H1 (cell line): ENCODE data around the gene FAT2. TPM values are rescaled to one million over a fixed set of nuclear protein-coding genes. Genes with fewer than 3 reads are reported as not detected.

ENCODE experiments used
- CTCF ChIA-PET: fragments of 300-600 bp; sonication (Branson Sonifier 250); formaldehyde crosslinking; loops from one replicate; lab custom pipeline; 2021; ENCODE audit not compliant: partially characterized antibody; lab: Charles Lee
- POLR2A ChIA-PET: fragments of 300-600 bp; sonication (Branson Sonifier 250); formaldehyde crosslinking; loops from one replicate; lab custom pipeline; 2021; ENCODE audit warnings: inconsistent platforms; ENCODE audit not compliant: partially characterized antibody; lab: Charles Lee
- DNase-seq, 2 experiments: peaks; one replicate each; pipeline versions ENCODE4 v3.0.0 to v3.0.0-alpha.2; 2010 to 2022; ENCODE audit warnings: low spot score in 2 of 2, low read depth in 1 of 2, mixed read lengths in 1 of 2
- FAIRE-seq: peaks from 2 replicates; lab custom pipeline; 2011; peaks lifted over from hg19 to GRCh38; lab: Jason Lieb, UNC
- H2AFZ ChIP-seq: 2 replicates; pipeline ENCODE4 v1.8.1; 2012; ENCODE audit warnings: low read length, inconsistent platforms
- H2AK5ac ChIP-seq: 2 replicates; pipeline ENCODE4 v1.6.1; 2013; ENCODE audit warnings: low read depth, low read length
- H2BK120ac ChIP-seq: replicated peaks from 2 replicates; pipeline ENCODE3; 2013; ENCODE audit warnings: low read depth, low read length, inconsistent platforms
- H2BK12ac ChIP-seq: 2 replicates; pipeline ENCODE4 v1.6.1; 2013; ENCODE audit warnings: low read depth, low read length
- H2BK15ac ChIP-seq: 2 replicates; pipeline ENCODE4 v1.6.1; 2013; ENCODE audit warnings: low read length
- H2BK20ac ChIP-seq: 2 replicates; pipeline ENCODE4 v1.6.1; 2013; ENCODE audit warnings: low read length
- H2BK5ac ChIP-seq: 2 replicates; pipeline ENCODE4 v1.6.1; 2013; ENCODE audit warnings: low read depth, low read length
- H3K14ac ChIP-seq: 2 replicates; pipeline ENCODE4 v1.6.1; 2013; ENCODE audit warnings: inconsistent platforms; ENCODE audit not compliant: insufficient read length
- H3K18ac ChIP-seq: 2 replicates; pipeline ENCODE4 v1.6.1; 2013; ENCODE audit warnings: low read length; ENCODE audit errors: extremely low read depth
- H3K23ac ChIP-seq: 2 replicates; pipeline ENCODE4 v1.6.1; 2013; ENCODE audit warnings: inconsistent platforms; ENCODE audit not compliant: insufficient read length
- H3K23me2 ChIP-seq: 2 replicates; pipeline ENCODE4 v1.6.1; 2013; ENCODE audit warnings: low read depth, low read length
- H3K27ac ChIP-seq: 2 replicates; pipeline ENCODE4 v1.6.1; 2011; ENCODE audit warnings: low read depth, low read length, inconsistent platforms
- H3K27me3 ChIP-seq, 4 experiments: replicated peaks in 1 of 4; 1 replicate in 1 of 4; 2 replicates in 3 of 4; pipeline versions ENCODE4 v1.6.1 to v1.8.1; 2011 to 2013; ENCODE audit warnings: low read length in 3 of 4, mild to moderate bottlenecking in 3 of 4, inconsistent platforms in 2 of 4, mixed read lengths in 2 of 4, moderate library complexity in 1 of 4; ENCODE audit not compliant: control insufficient read depth in 3 of 4, insufficient read depth in 3 of 4; ENCODE audit errors: extremely low read depth in 1 of 4
- H3K36me3 ChIP-seq, 4 experiments: 2 replicates each; pipeline versions ENCODE4 v1.6.1 to v1.8.1; 2011 to 2013; ENCODE audit warnings: mild to moderate bottlenecking in 4 of 4, low read length in 3 of 4, moderate library complexity in 2 of 4, control low read depth in 1 of 4, inconsistent platforms in 1 of 4; ENCODE audit not compliant: insufficient read depth in 4 of 4, control insufficient read depth in 2 of 4
- H3K4ac ChIP-seq: replicated peaks from 2 replicates; pipeline ENCODE3; 2013; ENCODE audit warnings: low read length, low read depth, mixed read lengths, inconsistent platforms; ENCODE audit not compliant: insufficient read length
- H3K4me1 ChIP-seq, 4 experiments: replicated peaks in 1 of 4; 1 replicate in 1 of 4; 2 replicates in 3 of 4; pipeline versions ENCODE4 v1.6.1 to v1.8.1; 2011 to 2013; ENCODE audit warnings: low read length in 3 of 4, inconsistent platforms in 2 of 4, mixed read lengths in 1 of 4; ENCODE audit not compliant: insufficient read depth in 4 of 4, control insufficient read depth in 3 of 4
- H3K4me2 ChIP-seq, 2 experiments: 2 replicates each; pipeline versions ENCODE4 v1.6.1 to v1.8.1; 2011 to 2013; ENCODE audit warnings: low read depth in 2 of 2, low read length in 2 of 2, control low read depth in 1 of 2, inconsistent platforms in 1 of 2, mild to moderate bottlenecking in 1 of 2; ENCODE audit not compliant: insufficient read depth in 1 of 2
- H3K4me3 ChIP-seq, 4 experiments: fragments of 200-600, 300-600 bp in 1 of 4; sonication (generic), shearing (Covaris generic), sonication (Bioruptor Twin) in 1 of 4; 2 replicates each; pipeline versions ENCODE4 v1.5.1 to v1.8.1; 2011 to 2016; ENCODE audit warnings: low read length in 4 of 4, low read depth in 3 of 4, control low read depth in 2 of 4, inconsistent platforms in 2 of 4, mild to moderate bottlenecking in 2 of 4, mixed read lengths in 1 of 4, moderate library complexity in 1 of 4; ENCODE audit not compliant: insufficient read depth in 2 of 4; ENCODE audit errors: extremely low read depth in 1 of 4
- H3K56ac ChIP-seq: replicated peaks from 2 replicates; pipeline ENCODE3; 2013; ENCODE audit warnings: low read depth, mild to moderate bottlenecking, mixed read lengths, low read length, inconsistent platforms; ENCODE audit not compliant: insufficient read length
- H3K79me1 ChIP-seq: 2 replicates; pipeline ENCODE4 v1.6.1; 2013; ENCODE audit warnings: low read depth, low read length, control low read depth
- H3K79me2 ChIP-seq, 2 experiments: 2 replicates each; pipeline versions ENCODE4 v1.6.1 to v1.8.1; 2012 to 2013; ENCODE audit warnings: low read length in 2 of 2, mild to moderate bottlenecking in 2 of 2, inconsistent platforms in 1 of 2; ENCODE audit not compliant: insufficient read depth in 2 of 2, control insufficient read depth in 1 of 2
- H3K9ac ChIP-seq, 4 experiments: replicated peaks in 1 of 4; 1 replicate in 1 of 4; 2 replicates in 3 of 4; pipeline versions ENCODE4 v1.6.1 to v1.8.1; 2011 to 2013; ENCODE audit warnings: low read depth in 3 of 4, low read length in 3 of 4, control low read depth in 2 of 4, mild to moderate bottlenecking in 2 of 4, moderate library complexity in 2 of 4, inconsistent platforms in 1 of 4; ENCODE audit errors: extremely low read depth in 1 of 4
- H3K9me3 ChIP-seq, 2 experiments: 2 replicates each; pipeline versions ENCODE4 v1.6.1 to v1.8.1; 2012 to 2013; ENCODE audit warnings: mild to moderate bottlenecking in 2 of 2, moderate library complexity in 2 of 2, control low read depth in 1 of 2, inconsistent platforms in 1 of 2, low read depth in 1 of 2, low read length in 1 of 2, mixed read lengths in 1 of 2; ENCODE audit not compliant: insufficient read depth in 2 of 2
- H4K20me1 ChIP-seq, 2 experiments: replicated peaks in 1 of 2; 2 replicates each; pipeline versions ENCODE3 to v1.8.1; 2011 to 2013; ENCODE audit warnings: inconsistent platforms in 2 of 2, low read length in 2 of 2, mild to moderate bottlenecking in 1 of 2; ENCODE audit not compliant: insufficient read depth in 2 of 2, control insufficient read depth in 1 of 2
- H4K5ac ChIP-seq: 2 replicates; pipeline ENCODE4 v1.6.1; 2013; ENCODE audit warnings: low read length, low read depth, mixed read lengths, inconsistent platforms; ENCODE audit not compliant: insufficient read length
- H4K8ac ChIP-seq: 2 replicates; pipeline ENCODE4 v1.8.0; 2013; ENCODE audit warnings: mild to moderate bottlenecking, moderate library complexity, low read length, inconsistent platforms; ENCODE audit not compliant: insufficient read depth; ENCODE audit errors: extremely low read depth
- H4K91ac ChIP-seq: replicated peaks from 2 replicates; pipeline ENCODE3; 2013; ENCODE audit warnings: low read length, mixed read lengths, inconsistent platforms; ENCODE audit not compliant: insufficient read length
- SIX5 ChIP-seq: IDR thresholded peaks from 2 replicates; pipeline ENCODE4 v1.6.1; 2011; ENCODE audit warnings: mild to moderate bottlenecking, low read depth, low read length
- WGBS, 2 experiments: shearing (Covaris generic) in 1 of 2; methylation state at CpG; one replicate each; pipeline versions ENCODE4 v1.1.6 to v1.1.7; 2013 to 2015; ENCODE audit warnings: low lambda C conversion rate in 2 of 2, mixed read lengths in 2 of 2, inconsistent platforms in 1 of 2, low coverage in 1 of 2, missing lambda C conversion rate in 1 of 2; ENCODE audit not compliant: insufficient replicate concordance in 2 of 2, insufficient coverage in 1 of 2, insufficient read length in 1 of 2; ENCODE audit errors: extremely low coverage in 1 of 2, missing lambda C conversion rate in 1 of 2; 5-methylcytosine and 5-hydroxymethylcytosine counted together
- polyA plus RNA-seq, 7 experiments: library from polyadenylated mRNA; depleted of rRNA in 3 of 7; stranded (reverse) in 5 of 7; unstranded in 2 of 7; fragments of >200 nt in 5 of 7; fragments of 200-250 nt in 2 of 7; gene quantifications; 1 replicate in 5 of 7; 2 replicates in 1 of 7; 4 replicates in 1 of 7; pipeline versions ENCODE4 v1.2.1 to v1.2.3, GENCODE V29; 2011 to 2013; ENCODE audit warnings: missing spikeins in 2 of 7, mixed read lengths in 2 of 7
- total RNA-seq: library from RNA; stranded (reverse); fragmentation: NEBNext Ultra II Directional; extraction: Animal tissue kit (Norgen Biotek cat#: 25700); gene quantifications from 2 replicates; pipeline ENCODE4 v1.2.1, GENCODE V29; 2021

FAT2 gene
- total and polyA plus RNA-seq, 2 of the 8 experiments (the other 6 are each of a cell fraction or from before 2014, with no cell fraction given) = 0.12 to 0.30 TPM

GRCh38 chr5:151555760-151556576 lies 35.2 kb downstream of the FAT2 start:
- no peaks in the 10 kb centered on the region for H3K79me2 ChIP-seq
- POLR2A ChIA-PET = interaction anchor here (0.6 kb wide), 1 partner anchor 965 kb away, joined by 3 read pairs; no protein-coding TSS in a partner anchor
- WGBS, 2 experiments = 91% methylated on average over 4 of the region's 4 CpGs; no CpG with 5 or more reads in 1 of the 2 experiments

More at GRCh38 chr5:151555760-151556576, 35.2 kb downstream of the FAT2 start:
- Histone ChIP-seq H3K4me1 (no peaks in the 10 kb centered on the region), H3K79me1 (no peaks in the 10 kb centered on the region), H3K4me2 (no peak overlapping the region), H2BK15ac (no peak overlapping the region), H3K27me3 (no peaks in the 10 kb centered on the region), H2BK120ac (no peak overlapping the region), H3K9me3 (no peaks in the 10 kb centered on the region), H3K14ac (no peak overlapping the region), H2AFZ (no peak overlapping the region), H3K9ac (no peak overlapping the region), H3K18ac (no peak overlapping the region), H3K4me3 (no peak overlapping the region), H4K8ac (no peak overlapping the region), H3K23me2 (no peaks in the 10 kb centered on the region), H2AK5ac (no peak overlapping the region), H3K4ac (no peak overlapping the region), H4K20me1 (no peaks in the 10 kb centered on the region), H2BK12ac (no peak overlapping the region), H3K56ac (no peak overlapping the region), H3K36me3 (no peaks in the 10 kb centered on the region), H4K91ac (no peak overlapping the region), H3K23ac (no peak overlapping the region), H4K5ac (no peak overlapping the region), H3K27ac (no peak overlapping the region), H2BK20ac (no peak overlapping the region), H2BK5ac (no peak overlapping the region)
- CTCF ChIA-PET = interaction anchor here (0.5 to 3.3 kb wide), 6 partner anchors 9 to 220 kb away, joined by 3 to 14 read pairs (median 4); no protein-coding TSS in a partner anchor
- DNase-seq (no peak), FAIRE-seq (no peak)
- no peak for TF ChIP-seq SIX5
